Activated CD4-positive, alpha-beta T cell treated with anti-CD3 and anti-CD28 coated beads, Interleukin-10, Interleukin-2, amounts not matched to agents 100 ng/mL and 50 ng/mL, durations not matched to agents 16 hours and 8 hours (primary cell): Measurements from ENCODE around the gene C19orf38.
"Not testable (repeated sequence)": the region's sequence is repeated elsewhere in the genome, so short reads cannot be mapped to it uniquely, and the experiment has no call there.

ENCODE experiments used
- DNase-seq: peaks from one replicate; pipeline ENCODE4 v3.0.0-alpha.2; 2020

The C19orf38 gene

DNA sequence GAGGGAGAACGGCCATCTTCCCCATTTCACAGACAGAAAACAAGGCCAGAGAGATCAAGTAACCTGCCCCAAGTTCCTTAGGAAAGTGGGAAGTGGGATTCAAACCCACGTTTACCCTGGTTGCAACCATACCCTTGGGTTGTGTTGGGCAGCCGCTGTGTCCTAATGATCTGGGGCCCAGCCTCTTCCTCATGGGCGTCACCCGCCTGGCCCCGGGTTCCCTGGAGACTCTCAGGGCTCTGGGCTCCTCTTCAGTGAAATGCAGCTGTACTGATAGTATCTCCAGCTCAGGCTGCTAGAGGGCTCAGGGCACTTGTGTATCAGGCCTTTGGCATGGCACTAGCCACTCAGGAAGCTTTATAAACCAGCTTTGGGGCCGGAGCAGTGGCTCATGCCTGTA is 22.0 kb upstream of the C19orf38 start:
- DNase-seq = no peak

DNA sequence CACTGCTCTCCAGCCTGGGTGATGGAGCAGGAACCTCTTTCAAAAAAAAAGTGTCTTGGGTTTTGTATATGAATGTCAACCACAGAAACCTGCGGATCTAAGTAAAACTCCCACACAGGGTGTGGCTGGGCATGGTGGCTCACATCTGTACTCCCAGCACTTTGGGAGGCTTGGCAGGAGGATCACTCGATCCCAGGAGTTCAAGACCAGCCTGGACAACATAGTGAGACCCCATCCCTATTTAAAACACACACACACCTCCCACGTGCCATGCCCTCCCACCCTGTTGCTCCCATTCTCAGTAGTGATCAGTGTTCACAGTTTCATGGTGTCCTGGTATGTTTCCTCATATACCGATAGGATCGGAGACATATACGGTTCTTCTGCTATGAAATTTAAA is 21.4 kb upstream of the C19orf38 start:
- no peak for DNase-seq

DNA sequence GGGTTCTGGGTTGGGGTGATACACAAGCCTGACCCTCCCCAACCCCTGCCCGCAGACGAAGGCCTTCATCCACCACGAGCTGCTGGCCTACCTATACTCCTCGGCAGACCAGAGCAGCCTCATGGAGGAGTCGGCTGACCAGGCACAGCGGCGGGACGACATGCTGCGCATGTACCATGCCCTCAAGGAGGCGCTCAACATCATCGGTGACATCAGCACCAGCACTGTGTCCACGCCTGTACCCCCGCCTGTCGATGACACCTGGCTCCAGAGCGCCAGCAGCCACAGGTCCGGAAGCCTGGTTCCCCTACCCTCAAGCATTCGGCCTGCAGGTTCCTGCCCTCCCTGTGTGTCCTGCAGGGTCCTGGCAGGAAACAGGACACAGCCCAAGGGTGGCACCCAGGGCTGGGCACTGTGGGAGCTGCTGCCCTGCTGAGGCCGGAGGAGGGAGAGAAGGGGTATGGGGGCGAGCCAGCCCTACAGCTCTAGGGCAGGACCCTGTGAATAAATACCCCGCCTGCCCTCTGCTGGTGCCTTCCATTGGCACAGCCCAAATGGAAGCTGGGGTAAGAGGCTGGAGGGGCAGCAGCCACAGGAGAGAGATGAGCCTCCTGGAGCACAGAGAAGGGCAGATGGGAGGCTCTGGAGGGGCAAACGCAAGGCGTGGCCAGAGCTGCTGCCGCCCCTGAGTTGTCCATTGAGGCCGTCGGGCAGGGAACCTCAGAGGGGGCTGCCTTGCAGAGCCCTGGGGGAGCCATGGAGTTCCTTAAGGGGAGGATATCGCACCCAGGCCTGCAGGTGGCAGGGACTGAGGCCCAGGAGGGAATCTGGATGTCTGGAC is 19.0 kb upstream of the C19orf38 start:
- DNase-seq = no peak

DNA sequence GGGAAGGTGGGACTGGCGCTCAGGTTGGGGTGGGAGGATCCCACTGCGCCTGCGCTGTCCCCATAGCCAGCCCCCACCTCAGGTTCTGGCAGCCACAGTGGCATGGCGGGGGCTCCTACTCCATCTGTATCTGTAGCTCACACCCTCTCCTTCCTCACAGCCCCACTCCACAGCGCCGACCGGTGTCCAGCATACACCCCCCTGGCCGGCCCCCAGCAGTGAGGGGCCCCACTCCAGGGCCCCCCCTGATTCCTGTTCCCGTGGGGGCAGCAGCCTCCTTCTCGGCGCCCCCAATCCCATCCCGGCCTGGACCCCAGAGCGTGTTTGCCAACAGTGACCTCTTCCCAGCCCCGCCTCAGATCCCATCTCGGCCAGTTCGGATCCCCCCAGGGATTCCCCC is 18.2 kb upstream of the C19orf38 start:
- DNase-seq = no peak

DNA sequence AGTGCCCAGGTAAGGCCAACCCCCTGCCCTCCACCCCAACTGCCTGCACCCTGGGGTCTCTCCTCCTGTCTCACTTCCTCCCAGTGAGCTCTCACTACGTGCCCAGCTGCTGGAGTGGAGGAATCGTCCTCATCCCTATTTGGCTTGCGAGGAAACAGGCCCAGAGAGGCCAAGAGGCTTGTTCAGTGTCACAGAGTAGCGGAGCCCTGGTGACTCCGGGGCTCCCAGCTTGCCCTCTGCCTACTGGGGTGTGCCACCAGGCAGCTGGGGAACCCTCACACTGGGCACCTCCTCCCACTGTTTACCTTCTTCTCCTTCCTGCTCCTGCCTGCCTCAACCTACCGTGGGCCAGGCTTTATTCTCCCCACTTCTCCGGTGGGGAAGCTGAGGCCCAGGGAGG is 17.8 kb upstream of the C19orf38 start:
- DNase-seq = no peak

DNA sequence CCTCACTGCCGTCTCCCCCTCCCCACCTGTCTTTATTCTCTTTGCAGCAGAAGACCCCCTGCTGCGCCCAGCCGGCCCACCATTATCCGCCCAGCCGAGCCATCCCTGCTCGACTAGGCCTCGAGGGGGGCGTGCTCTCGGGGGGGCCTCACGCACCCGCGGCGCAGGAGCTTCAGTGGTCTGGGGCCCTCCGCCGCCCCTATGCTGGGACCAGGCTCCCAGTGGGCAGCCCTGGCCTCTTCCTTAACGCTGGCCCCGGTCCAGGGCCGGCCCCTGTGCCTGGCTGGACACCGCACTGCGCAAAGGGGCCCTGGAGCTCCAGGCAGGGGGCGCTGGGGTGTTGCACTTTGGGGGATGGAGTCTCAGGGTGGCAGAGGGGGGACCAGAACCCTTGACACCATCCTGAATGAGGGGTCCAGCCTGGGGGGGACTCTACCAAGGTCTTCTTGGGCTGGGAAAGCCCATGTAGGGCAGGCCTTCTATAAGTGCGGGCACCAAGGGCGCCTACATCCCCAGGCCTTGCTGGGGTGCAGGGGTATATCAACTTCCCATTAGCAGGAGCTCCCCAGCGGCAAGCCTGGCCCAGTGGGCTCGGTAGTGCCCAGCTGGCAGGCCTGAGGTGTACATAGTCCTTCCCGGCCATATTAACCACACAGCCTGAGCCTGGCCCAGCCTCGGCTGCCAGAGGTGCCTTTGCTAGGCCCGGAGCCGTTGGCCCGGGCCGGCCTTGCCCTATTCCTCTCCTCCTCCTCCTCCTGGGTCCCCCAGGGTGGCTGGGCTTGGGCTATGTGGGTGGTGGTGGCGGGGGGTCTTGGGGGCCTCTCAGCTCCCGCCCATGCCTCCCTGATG is 17.1 kb upstream of the C19orf38 start:
- DNase-seq = no peak

DNA sequence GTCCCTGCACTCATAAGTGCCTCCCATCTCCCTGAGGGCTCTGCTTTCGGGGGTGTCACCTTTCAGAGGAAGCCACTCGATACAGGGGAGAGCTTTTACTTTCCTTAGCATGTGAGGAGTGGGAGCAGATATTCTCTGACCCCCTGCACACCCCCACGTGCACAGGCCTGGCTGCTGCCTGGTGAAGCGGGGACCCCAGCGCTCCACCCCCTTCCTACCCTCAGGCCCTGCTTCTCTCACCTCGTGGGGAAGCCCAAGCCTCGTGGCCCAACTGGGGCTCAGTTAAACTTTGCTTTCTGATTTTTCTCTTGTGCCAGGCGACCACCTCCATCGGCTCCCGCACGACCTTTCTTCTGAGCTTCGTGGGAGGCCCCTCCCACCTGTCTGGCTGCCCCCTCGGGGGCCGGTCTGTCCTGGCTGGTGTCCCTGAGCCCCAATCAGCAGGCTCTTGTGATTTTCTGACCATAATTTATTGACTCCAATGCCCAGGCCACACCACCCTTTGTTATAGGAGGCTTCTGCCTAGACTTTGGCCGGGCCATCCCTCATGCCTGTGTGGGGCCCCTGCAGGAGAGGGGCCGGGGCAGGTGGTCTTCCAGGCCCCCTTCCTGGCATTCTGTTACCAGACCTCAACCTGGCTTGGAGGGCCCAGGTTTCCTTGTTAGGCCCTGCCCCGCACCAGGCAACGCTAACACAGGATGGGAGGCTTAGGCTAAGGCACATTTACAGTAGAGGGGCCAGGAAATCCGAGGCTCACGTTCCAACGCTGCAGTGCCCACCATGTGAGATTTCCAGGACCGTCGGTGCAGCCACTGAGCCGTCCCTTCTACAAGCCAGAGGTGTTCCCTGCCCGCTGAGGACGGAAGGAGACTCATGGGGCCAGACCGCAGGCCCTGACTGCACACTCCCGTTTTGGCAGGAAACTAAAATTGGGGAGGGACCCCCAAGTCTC is 16.0 kb upstream of the C19orf38 start:
- no peak for DNase-seq

DNA sequence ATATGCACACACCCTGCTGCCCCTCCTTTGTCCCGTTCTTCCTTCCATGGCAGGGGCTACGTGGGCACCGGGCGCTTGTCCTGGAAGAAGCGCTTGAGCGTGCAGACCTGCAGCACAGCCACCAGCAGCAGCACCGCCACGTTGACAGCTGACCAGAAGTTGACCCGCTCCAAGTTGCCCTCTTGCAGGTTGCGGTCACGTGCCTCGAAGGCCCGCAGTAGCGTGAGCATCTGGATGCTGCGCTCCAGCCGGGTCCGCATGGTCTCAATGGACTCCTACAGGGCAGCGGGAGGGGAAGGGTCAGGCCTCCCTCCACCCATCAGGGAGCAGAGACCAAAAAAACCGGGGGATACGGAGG is 15.3 kb upstream of the C19orf38 start:
- no peak for DNase-seq

DNA sequence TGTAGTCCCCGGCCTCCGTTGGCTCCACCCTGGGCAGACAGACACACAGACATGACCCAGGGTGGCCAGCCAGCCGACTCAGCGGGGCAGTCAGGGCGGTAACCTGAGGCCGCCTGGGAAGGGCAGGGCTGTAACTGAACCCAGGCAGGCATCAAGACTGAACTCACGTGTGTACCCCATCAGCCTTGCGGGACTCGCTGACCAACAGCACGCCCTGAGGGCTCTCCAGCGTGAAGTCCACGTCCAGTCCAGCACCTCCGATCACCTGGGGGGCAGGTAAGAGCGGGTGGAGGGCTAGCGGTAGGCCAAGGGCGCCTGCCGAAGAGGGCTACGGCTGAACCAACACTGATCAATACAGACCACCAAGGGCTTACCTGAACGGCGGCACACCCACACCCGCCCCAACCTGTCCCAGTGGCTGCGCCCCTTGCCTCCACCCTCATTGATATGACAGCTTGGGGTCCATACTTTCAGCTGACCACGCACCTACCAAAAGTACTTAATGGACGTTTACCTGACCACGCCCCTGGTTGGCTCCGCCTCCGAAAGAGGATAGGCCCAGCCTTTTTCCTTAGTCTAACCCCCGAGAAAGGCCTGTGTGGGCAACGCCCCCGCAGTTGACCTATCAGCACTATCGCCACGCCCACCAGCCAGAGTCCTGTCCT is 13.0 kb upstream of the C19orf38 start:
- no peak for DNase-seq

DNA sequence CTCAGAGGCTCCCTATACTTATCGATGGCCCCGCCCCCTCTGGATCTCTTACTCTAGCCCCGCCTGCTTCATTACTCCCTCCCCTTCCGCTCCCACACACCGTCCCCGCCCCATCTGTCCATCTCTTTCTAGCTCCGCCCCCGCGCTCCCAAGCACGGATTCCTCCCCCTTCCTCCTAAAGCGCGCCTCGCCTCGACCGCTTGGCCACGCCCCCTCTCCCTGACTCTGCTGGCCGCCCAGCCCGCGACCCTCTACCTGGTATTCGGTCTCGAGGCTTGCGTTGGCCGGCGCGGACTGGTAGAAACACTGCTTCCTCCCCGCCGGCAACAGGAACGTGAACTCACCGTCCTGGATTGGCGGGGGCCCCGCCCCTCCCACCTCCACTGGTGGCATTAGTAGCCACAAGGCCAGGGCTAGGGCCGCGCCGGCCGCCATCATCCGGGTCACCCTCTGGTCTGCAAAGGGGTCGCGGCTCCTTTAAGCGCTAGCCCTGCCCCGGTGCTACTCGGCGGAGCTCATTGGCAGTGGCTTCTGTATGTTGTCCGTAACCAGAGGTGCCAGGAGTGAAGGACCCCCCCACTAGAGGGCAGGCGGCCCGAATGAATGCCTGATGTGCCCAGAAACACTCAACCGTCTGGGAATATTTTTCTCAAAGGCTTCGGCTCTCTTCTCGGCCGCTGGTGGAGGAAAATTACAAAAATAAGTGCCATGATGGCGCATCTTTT is 12.3 kb upstream of the C19orf38 start, which contains the start of gene TMED1:
TSS of gene TMED1 (minus strand) at position 459 of the 725 bp plus-strand sequence. CDS start at position 438, 21 bp downstream.
- DNase-seq = peak; percentile 98

DNA sequence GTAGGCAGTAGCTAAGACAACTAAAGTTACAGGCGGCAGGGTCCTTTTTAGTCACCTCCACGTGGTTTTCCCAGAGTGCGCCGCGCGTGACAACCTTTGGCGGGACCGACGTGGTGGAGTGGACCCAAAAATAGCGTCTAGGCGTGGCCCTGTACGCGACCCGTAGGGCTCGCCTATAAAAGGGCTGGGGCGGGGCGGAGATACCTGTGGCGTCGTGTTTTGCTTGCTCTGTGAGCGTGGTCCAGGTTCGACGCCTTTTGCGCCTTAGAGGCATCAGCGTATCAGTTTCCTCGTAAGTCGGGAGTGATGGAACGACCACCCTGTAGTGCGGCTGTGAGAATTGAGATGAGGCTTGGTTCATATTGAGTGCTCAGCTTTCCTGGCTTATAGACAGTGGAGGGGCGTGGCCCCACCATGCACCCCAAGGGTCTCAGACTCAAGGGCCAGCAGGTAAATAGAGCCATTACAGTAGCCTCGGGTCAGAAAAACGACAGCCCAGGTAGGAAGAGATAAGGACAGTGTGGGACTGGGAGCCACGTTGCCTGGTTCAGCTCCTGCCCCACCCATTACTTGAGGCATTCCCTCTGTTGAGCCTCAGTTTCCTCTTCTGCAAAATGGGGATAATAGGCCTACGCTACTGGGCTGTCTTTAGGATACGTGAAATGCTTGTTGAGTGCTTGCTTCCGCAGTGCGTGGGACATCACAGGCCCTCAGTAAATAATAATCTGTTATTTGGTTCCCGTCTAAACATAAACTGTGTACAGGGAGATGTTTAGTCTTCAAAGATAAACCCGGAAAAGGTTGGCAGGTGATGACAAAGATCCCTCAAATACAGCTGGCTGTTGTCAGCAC is 11.5 kb upstream of the C19orf38 start:
- DNase-seq = peak; percentile 89

DNA sequence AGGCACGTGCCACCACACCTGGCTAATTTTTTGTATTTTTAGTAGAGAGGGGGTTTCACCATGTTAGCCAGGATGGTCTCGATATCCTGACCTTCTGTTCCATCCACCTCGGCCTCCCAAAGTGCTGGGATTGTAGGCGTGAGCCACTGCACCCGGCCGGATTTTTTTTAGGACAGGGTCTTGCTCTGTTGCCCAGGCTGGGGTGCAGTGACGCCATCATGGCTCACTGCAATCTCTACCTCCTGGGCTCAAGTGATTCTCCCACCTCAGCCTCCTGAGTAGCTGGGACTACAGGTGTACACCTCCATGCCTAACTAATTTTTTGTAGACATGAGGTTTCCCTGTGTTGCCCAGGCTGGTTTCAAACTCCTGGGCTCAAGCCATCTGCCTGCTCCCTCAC is 10.6 kb upstream of the C19orf38 start:
- not testable (repeated sequence) for DNase-seq

DNA sequence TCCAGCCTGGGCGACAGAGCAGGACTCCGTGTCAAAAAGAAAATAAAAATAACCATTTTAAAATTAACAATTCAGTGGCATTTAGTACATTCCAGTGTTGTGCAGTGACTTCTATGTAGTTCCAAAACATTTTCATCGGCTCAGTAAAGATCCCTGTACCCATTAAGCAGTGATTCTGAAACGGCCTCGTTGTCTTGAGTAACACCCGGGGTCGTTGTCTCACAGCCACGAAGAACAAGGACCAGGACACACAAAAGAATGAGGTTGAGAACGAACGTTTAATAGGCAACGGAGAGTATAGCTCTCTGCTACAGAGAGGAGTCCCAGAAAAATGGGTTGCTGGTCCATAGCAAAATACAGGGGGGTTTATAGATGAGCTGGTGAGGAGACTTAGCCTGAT is 9.8 kb upstream of the C19orf38 start:
- no peak for DNase-seq

DNA sequence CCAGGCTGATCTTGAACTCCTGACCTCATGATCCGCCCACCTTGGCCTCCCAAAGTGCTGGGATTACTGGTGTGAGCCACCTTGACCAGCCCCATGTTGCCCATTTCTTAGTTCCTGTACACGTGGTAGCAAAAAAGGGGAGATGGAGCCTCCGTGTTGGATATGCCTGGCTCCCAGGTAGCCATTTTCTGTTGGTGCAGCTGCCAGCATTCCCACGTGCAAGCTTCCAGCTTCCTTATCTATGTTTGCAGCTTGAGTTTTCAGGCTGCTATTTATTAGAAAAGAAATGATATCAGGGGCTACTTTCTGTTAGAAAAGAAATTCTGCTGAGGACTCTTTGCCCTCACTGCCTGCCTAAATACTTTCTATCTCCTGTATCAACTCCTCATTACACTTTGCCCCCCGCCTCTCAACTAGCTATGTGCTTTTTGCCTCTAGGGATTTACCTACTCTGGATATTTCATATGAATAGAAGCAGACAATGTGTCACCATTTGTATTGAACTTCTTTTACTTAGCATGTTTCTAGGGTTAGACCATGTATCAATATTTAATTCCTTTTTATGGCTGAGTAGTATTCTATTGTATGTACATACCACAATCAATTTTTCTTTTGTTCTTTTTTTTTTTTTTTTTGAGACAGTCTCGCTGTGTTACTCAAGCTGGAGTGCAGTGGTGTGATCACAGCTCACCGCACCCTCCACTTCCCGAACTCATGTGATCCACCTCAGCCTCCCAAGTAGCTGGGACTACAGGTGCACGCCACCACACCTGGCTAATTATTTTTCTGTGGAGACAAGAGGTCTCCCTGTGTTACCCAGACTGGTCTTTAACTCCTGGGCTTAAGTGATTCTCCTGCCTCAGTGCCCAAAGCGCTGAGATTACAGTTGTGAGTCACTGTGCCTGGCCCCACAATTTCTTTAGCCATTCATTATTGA is 8.8 kb upstream of the C19orf38 start:
- DNase-seq = no peak

DNA sequence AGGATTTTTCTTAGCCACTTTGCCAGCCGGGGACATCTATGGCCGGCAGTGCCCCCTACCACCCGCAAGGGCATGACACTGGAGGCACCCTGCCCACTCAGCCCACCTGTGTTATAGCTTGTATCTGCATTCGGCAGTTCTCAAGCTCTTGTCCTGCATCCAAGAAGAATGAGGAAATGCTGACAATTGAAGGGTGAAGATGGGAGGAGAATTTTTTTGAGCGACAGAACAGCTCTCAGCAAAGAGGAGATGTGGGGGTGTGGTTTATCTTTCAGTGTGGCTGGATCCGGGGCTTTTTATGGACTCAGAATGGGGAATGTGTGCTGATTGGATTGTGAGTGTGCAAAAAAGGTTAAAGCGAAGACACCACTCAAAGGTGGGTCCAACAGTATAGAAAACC is 5.4 kb upstream of the C19orf38 start:
- DNase-seq = no peak

DNA sequence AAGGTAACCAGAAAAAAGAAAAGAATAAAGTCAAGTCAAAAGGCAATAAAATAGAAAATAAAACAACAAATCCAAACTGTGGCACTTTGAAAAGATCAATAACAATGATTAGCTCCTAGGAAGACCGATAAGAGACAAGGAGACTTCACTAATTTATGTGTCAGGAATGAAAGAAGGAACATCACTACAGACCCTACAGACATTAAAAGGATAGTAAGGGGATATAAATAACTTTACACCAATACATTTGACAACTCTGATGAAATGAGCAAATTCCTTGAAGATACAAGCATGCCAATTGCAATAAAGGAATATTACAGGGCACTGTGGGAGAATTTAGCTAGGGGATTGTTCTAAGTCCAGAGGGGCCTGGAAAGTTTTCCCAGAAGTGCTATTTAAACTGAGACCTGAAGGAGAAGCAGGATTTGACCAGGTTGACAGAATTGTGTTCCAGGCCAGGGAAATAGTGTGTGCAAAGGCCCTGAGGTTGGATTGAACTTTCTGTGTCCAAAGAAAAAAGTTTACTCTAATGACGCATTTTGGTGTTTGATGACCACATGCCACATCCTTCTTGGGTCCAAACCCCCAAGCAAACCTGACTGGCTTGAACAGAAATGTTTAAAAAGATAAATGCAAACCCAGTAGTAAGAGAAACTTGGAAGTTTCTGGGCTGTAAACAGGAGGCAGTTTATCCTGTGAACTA is 1.6 kb upstream of the C19orf38 start:
- DNase-seq = no peak

DNA sequence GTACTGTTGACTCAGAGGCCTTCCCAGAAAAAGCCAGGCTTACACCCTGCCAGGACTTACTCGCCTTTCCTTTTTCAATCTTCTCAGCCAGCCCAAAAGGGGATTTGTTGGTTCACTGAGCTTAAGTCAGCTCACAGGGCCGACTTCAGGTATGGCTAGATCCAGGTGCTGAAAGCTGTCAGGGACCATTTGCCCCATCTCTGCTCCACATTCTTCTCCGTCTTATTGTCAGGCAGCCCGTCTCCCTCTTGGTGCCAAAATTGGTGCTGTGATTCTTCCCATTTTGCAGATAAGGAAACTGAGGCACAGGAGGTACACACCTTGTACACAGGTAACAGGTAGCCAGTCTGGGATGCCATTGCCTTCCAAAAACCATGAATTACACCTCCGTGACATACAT is 2.4 kb downstream of the C19orf38 start:
- no peak for DNase-seq

DNA sequence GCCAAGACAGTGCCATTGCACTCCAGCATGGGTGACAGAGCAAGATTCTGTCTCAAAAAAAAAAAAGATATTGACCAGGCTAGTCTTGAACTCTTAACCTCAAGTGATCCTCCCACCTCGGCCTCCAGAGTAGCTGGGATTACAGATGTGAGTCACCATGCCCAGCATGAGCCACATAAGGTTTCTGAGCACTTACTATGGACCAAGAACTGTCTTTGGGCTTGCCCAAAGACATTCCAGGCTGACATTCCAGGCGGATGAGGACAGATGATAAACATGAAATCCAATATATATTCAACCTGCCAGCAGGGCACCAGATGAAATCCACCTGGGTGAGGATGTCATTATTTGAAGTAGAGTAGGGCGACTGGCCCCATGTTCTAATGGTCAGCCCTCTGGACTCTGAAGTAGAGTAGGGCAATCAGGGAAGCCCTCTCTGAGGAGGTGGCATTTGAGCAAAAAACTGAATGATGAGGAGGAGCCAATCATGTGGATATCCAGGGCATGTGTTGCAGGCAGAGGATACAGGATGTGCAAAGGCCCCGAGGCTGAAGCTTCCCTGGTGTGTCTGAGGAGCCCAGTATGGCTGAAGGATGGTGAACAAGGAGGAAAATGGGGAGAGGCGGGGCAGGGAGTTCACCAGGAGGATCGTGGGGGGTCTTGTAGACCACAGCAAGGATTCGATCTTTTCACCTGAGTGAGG is 4.0 kb downstream of the C19orf38 start:
- DNase-seq = no peak
